Choroid plexus epithelial cell (primary cell): Measurements from ENCODE around the gene HNRNPM.
"Not testable (repeated sequence)": the region's sequence is repeated elsewhere in the genome, so short reads cannot be mapped to it uniquely, and the experiment has no call there.

Source experiments
- DNase-seq: peaks from one replicate; pipeline ENCODE4 v3.0.0-alpha.2; 2010; ENCODE audit warnings: low read depth
- H3K4me3 ChIP-seq: 2 replicates; pipeline ENCODE4 v1.5.1; 2011; ENCODE audit warnings: low read depth, mild to moderate bottlenecking, control low read depth, low read length, moderate library complexity
- TF ChIP-seq, protein P1 (sequence below): conservative IDR thresholded peaks from 2 replicates; pipeline ENCODE4 v1.5.1; 2011; ENCODE audit warnings: low read depth, mild to moderate bottlenecking, control low read depth, inconsistent platforms, low read length, moderate library complexity

The HNRNPM gene

DNA sequence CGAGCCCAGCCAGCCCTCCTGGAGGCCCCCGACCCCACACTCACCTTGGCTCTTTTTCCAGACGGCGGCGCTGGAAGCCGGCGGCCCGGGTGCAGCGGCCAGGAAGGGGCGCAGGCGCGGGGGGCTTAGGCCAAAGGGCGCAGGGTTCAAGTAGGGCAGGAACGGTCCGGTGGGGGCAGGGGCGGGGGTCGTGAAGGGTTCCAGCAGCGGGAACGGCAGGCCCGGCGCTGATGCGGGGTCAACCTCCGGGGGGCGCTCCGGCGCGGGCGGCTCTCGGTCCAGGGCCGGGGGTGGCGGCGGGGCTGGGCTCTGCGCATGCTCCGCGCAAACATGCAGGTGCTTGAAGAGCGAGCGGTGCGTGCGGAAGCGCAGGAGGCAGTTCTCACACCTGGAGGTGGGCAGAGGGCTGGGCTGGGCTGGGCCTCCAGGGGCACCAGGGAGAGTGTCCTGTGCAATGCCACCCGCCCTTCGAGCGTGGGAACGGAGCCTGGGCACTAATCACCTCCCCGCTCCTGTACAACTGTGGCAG, 66.9 kb downstream of the HNRNPM start:
- TF ChIP-seq, protein P1, sequence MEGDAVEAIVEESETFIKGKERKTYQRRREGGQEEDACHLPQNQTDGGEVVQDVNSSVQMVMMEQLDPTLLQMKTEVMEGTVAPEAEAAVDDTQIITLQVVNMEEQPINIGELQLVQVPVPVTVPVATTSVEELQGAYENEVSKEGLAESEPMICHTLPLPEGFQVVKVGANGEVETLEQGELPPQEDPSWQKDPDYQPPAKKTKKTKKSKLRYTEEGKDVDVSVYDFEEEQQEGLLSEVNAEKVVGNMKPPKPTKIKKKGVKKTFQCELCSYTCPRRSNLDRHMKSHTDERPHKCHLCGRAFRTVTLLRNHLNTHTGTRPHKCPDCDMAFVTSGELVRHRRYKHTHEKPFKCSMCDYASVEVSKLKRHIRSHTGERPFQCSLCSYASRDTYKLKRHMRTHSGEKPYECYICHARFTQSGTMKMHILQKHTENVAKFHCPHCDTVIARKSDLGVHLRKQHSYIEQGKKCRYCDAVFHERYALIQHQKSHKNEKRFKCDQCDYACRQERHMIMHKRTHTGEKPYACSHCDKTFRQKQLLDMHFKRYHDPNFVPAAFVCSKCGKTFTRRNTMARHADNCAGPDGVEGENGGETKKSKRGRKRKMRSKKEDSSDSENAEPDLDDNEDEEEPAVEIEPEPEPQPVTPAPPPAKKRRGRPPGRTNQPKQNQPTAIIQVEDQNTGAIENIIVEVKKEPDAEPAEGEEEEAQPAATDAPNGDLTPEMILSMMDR, result no peak
- no peak overlapping the region for H3K4me3 ChIP-seq
- DNase-seq, result no peak

DNA sequence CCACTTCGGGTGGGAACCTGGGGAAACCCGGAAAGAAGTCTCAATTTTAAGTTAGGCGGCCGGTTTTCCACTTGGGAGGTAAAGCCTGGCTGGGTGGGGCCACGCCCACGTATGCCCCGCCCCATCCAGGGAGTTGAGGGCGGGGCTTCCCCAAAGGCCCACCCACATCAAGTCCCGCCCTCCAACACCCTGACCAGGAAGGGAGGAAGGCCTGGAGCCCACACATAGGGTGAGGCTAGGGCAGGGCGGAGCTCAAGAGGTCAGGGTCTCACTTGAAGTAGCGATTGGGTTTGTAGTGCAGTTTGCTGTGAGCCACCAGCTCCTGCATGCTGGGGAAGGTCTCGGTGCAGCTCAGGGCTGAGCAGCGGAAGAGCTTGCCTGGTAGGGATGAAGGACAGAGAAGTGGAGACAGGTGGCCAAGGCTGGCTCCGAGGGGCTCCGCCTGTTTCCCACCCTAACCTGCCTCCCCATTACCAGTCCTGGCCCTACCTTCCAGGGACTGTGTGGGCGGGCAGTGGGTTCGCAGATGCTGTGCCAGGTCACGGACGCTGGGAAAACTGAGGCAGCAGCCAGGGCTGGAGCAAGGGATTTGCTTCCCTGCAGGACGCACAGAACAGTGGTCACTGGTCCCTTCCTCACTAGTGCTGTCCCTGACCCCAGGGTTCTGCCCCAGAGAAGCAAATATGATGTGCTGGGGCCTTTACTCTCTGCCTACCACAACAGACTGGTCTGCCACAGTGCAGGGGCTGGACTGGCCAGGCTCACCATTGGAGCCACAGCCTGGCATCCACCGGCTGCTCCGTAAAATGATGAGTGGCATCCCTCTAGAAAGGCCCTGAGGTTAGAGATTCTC, 67.6 kb downstream of the HNRNPM start:
- no peak overlapping the region for H3K4me3 ChIP-seq
- TF ChIP-seq, protein P1, result no peak
- DNase-seq, result peak; percentile 28

DNA sequence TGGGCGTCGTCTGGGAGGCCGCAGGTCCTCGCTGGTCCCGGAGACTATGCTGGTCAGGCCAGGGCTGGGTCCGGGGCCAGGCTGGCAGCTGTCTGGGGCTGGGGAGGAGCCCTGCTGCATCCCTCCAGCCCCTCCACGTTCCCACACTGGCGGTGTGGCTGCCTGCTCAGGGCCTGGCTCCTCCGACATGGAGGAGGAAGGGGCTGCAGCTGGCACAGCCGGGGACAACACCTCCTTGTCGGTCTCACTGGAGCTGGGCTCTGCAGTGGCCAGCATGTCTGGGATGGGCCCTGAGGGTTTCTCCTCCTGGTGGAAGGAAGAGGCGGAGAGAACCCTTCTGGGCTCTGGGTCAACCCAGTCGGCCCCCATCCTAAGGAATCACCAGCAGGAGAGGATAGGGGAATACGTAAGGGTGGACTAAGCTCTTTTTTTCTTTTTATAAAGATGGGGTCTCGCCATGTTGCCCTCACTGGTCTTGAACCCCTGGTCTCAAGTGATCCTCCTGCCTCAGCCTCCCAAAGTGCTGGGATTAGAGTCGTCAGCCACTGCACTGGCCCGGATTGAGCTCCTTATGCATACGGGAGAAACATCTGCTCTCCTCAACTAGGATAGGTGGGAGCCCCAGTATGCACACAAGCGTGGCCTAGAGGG, 68.4 kb downstream of the HNRNPM start:
- H3K4me3 ChIP-seq, result peak overlapping the region; percentile 87
- TF ChIP-seq, protein P1, result no peak
- DNase-seq, result no peak

DNA sequence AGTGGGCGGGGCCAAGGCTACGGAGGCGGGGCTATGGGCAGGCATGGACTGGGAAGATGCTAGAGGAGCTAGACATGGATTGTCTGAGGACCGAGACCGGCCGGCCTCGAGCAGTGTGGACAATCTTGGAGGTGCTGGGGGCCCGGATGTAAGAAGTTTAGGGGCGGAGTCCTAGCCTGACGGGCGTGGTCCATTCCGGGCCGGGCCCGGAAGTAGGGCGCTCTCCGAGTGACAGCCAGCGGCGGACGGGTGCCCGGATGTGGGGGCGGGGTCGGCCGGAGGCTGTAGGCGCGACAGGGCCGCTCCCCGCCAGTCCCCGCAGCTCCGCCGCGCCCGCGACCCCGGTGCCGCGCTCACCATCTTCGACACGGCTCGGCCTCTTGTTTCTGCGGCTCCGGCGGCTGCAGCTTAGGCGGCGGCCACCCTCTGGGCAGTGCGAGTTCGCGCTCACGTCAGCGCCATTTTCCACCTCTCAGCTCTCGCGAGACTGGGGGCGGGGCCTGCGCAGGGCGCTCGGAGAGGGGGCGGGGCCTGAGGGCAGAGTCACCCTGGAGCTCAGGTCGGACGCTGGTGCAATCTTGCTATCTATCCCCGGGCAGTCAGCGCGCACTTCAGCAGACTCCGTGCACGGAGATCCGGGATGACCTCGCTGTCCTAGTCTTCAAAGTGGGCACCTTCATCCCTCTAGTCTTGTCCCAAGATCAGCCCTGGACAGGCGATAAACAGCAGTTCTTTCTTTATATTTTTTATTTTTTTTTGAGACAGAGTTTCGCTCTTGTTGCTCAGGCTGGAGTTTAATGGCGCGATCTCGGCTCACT, 69.1 kb downstream of the HNRNPM start, which contains the start of gene ZNF414:
Gene ZNF414, minus strand, starts transcription at position 481 of the 818 bp plus-strand sequence. Its CDS starts 121 bp downstream, at position 360.
- TF ChIP-seq, protein P1, result no peak
- H3K4me3 ChIP-seq, result peak within 1 kb of the TSS; percentile 87
- DNase-seq, result peak; percentile 98

DNA sequence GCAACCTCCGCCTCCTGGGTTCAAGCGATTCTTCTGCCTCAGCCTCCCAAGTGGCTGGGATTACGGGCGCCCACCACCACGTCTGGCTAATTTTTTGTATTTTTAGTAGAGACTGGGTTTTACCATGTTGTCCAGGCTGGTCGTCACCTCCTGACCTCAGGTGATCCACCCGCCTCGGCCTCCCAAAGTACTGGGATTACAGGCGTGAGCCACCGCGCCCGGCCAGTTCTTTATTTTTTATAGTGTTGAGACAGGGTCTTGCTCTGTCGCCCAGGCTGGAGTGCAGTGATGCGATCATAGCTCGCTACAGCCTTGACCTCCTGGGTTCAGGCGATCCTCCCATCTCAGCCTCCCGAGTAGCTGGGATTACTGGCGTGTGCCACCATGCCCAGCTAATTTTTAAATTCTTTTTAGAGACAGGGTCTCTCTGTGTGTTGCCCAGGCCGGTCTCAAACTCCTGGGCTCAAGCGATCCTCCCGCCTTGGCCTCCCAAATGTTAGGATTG, 69.8 kb downstream of the HNRNPM start:
- H3K4me3 ChIP-seq, result peak overlapping the region; percentile 87
- not testable (repeated sequence) for DNase-seq

DNA sequence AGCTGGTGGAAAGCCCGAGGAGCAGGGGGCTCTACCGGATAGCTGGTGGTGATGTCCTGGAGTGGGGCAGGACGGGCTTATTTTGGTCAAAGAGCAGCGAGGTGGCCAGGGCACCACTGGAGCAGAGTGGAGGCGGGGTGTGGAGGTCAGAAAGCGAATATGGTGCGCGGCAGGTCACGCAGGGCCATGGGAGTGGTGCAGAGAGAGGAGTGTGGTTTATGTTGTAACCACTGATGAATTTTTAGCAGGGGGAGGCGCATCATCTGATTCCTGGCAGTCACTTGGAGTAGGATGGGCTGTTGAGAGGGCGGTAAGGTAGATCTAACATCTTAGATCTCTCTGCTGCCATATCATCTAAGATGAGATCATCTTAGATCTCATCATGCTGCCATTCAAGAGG, 70.5 kb downstream of the HNRNPM start:
- TF ChIP-seq, protein P1, result no peak
- peak; percentile 12 for DNase-seq
- no peak overlapping the region for H3K4me3 ChIP-seq
